Measurements from ENCODE around the gene METTL13. TPM values are rescaled to one million over a fixed set of nuclear protein-coding genes. Genes with fewer than 3 reads are reported as not detected.

Gene METTL13
- total RNA-seq, 3 donors from 2014 or later (not counting 1 experiment from before 2014, with no cell fraction given), result 12.1 to 23.3 (median 18.2) TPM

DNA sequence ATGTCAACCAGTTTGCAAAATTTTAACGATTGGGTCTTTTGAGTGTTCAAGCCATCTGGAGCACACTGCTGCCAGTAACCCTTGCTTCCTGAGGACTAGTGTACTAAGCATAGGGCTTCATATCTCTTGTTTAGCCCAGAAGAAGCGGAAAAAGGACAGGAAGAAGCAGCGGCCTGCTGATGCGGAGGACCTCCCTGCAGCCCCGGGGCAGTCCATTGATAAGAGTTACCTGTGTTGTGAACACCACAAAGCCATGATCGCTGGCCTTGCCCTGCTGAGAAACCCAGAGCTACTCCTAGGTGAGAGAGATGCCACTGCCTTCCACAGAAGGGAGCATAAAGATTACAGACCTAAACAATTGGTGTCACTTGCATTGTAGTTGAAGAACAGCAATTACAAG lies 8.9 kb downstream of the METTL13 start:
- 97% methylated on average over 6 of the region's 6 CpGs for WGBS (ENCODE audit: insufficient coverage)

DNA sequence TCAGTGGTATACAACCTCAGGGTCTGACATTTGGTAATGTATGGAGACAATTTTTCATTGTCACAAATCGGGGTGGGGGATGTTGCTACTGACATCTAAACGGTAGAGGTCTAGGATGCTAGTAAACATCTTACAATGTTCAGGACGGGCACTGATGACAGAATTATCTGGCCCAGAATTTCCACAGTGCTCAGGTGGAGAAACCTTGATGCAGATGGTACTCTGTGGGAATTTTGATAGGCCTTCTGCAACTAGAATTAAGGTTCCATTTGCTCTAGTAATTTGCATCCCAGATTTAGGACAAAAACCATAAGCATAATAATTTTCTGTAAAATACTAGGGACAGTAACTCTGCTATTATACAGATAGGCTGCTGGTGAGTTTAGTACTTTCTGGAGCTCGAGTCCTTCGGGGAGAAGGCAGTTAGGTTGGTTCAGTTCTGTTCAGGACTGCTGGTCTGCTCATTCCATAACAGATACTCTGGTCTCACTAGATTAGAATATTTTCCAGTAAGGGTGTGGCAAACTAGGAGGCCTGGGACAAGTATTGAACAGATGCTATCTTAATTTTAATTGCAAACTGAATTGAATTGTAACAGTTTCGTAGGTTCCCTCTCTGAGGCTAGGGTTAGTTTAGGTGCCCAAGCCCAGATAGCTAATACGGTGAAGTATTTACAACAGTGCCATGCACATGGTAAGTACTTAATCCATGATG lies 11.4 kb downstream of the METTL13 start:
- WGBS (ENCODE audit: insufficient coverage), result 95% methylated on average over 5 of the region's 7 CpGs
- Mint-ChIP-seq H3K4me1 (peaks cover 13 to 19% of the 10 kb centered on the region in 2 donors), H3K27ac (peak overlapping the region in 1 of 2 donors; percentile 24), H3K36me3 (peaks cover 36% of the 10 kb centered on the region), H3K9me3 (no peaks in the 10 kb centered on the region), H3K27me3 (ENCODE audit: low read depth in 2 of 2) (no peaks in the 10 kb centered on the region), H3K4me3 (no peak overlapping the region)
- Histone ChIP-seq H3K9me3 (ENCODE audit: control insufficient read depth, insufficient read depth, low read length) (no peaks in the 10 kb centered on the region), H3K4me1 (ENCODE audit: control insufficient read depth, insufficient read depth, low read length) (no peaks in the 10 kb centered on the region), H3K27ac (ENCODE audit: low read length) (no peak overlapping the region), H3K36me3 (ENCODE audit: control insufficient read depth, insufficient read depth, low read length) (peaks cover 93% of the 10 kb centered on the region), H3K27me3 (ENCODE audit: control insufficient read depth, insufficient read depth, low read length) (no peaks in the 10 kb centered on the region), H3K4me3 (ENCODE audit: low read length) (no peak overlapping the region)
- no peak for TF ChIP-seq CTCF (IDR thresholded peaks at IDR 0.05)
- no peak for ATAC-seq
- DNase-seq, result no peak
- intact Hi-C loops (cut with micrococcal nuclease), result no loop called here

More for the DNA sequence above, 8.9 kb downstream of the METTL13 start:
- H3K9me3 Mint-ChIP-seq, result no peaks in the 10 kb centered on the region
- H3K4me3 ChIP-seq (ENCODE audit: low read length), result no peak overlapping the region
- H3K4me3 Mint-ChIP-seq, result no peak overlapping the region
- no peak overlapping the region for H3K27ac ChIP-seq (ENCODE audit: low read length)
- no peaks in the 10 kb centered on the region for H3K27me3 Mint-ChIP-seq (ENCODE audit: low read depth in 2 of 2)
- H3K36me3 Mint-ChIP-seq, result peaks cover 31% of the 10 kb centered on the region
- no peak for ATAC-seq
- peak overlapping the region in 1 of 2 donors; percentile 42 for H3K27ac Mint-ChIP-seq
- H3K27me3 ChIP-seq (ENCODE audit: control insufficient read depth, insufficient read depth, low read length), result no peaks in the 10 kb centered on the region
- H3K4me1 Mint-ChIP-seq, result peaks cover 14 to 29% of the 10 kb centered on the region in 2 donors
- no peaks in the 10 kb centered on the region for H3K4me1 ChIP-seq (ENCODE audit: control insufficient read depth, insufficient read depth, low read length)
- H3K9me3 ChIP-seq (ENCODE audit: control insufficient read depth, insufficient read depth, low read length), result no peaks in the 10 kb centered on the region
- intact Hi-C loops (cut with micrococcal nuclease), result no loop called here
- peaks cover 95% of the 10 kb centered on the region for H3K36me3 ChIP-seq (ENCODE audit: control insufficient read depth, insufficient read depth, low read length)
- no peak for DNase-seq
- TF ChIP-seq CTCF (IDR thresholded peaks at IDR 0.05), result no peak

DNA sequence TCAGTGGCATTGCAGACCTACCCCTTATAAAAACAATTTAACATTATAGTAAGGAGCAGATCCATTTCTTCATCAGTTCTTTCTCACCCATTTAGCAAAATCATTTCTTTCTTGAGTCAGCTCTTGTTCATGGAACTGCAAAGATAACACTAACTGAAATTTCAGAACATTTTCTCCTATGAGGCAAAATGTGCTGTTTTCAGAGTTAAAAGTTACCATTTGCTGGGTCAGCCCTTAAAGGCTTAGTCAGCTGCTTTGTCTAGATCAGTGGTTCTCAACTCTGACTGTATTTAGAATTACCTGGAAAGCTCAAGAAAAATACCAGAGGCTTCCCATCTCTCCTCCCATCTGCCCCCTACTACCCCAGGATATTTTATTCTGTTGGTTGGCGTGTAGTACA lies 12.2 kb downstream of the METTL13 start:
- no peaks in the 10 kb centered on the region for H3K27me3 ChIP-seq (ENCODE audit: control insufficient read depth, insufficient read depth, low read length)
- WGBS (ENCODE audit: insufficient coverage), result 100% methylated on average over 1 of the region's 1 CpG
- no peak overlapping the region for H3K27ac ChIP-seq (ENCODE audit: low read length)
- ATAC-seq, result no peak
- Mint-ChIP-seq H3K36me3 (peaks cover 34% of the 10 kb centered on the region), H3K4me3 (no peak overlapping the region), H3K4me1 (peaks cover 13 to 17% of the 10 kb centered on the region in 2 donors), H3K27ac (peak overlapping the region; percentile 73 to 86), H3K27me3 (ENCODE audit: low read depth in 2 of 2) (no peaks in the 10 kb centered on the region), H3K9me3 (no peaks in the 10 kb centered on the region)
- intact Hi-C loops (cut with micrococcal nuclease), result no loop called here
- peaks cover 87% of the 10 kb centered on the region for H3K36me3 ChIP-seq (ENCODE audit: control insufficient read depth, insufficient read depth, low read length)
- H3K4me3 ChIP-seq (ENCODE audit: low read length), result no peak overlapping the region
- no peaks in the 10 kb centered on the region for H3K9me3 ChIP-seq (ENCODE audit: control insufficient read depth, insufficient read depth, low read length)
- no peaks in the 10 kb centered on the region for H3K4me1 ChIP-seq (ENCODE audit: control insufficient read depth, insufficient read depth, low read length)
- DNase-seq, result no peak
- no peak for TF ChIP-seq CTCF (IDR thresholded peaks at IDR 0.05)

DNA sequence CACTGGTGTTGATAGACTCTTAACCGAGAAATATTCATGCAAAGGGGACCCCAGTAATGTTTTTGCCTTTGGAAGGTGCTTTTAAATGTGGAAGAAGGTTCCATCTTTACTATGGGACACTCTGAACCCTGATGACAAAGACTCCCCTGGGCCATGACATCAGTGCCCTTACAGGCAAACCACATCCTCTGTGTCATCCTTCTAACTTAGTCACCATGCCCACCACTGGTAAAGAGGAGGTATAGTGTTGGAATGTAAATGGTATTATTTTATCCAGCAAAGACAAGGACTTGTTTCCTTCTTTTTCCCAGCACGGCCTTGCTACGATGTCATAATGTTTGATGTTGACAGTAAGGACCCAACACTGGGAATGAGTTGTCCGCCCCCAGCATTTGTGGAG lies 12.6 kb downstream of the METTL13 start:
- H3K9me3 Mint-ChIP-seq, result no peaks in the 10 kb centered on the region
- peak; percentile 81 to 100 (median 90) for ATAC-seq
- H3K4me1 Mint-ChIP-seq, result peaks cover 13 to 17% of the 10 kb centered on the region in 2 donors
- WGBS (ENCODE audit: insufficient coverage), result 85% methylated on average over 2 of the region's 4 CpGs
- H3K27me3 ChIP-seq (ENCODE audit: control insufficient read depth, insufficient read depth, low read length), result no peaks in the 10 kb centered on the region
- no peak for TF ChIP-seq CTCF (IDR thresholded peaks at IDR 0.05)
- peaks cover 34% of the 10 kb centered on the region for H3K36me3 Mint-ChIP-seq
- peak overlapping the region; percentile 73 to 86 for H3K27ac Mint-ChIP-seq
- H3K4me3 ChIP-seq (ENCODE audit: low read length), result no peak overlapping the region
- intact Hi-C loops (cut with micrococcal nuclease), result no loop called here
- H3K36me3 ChIP-seq (ENCODE audit: control insufficient read depth, insufficient read depth, low read length), result peaks cover 86% of the 10 kb centered on the region
- H3K9me3 ChIP-seq (ENCODE audit: control insufficient read depth, insufficient read depth, low read length), result no peaks in the 10 kb centered on the region
- no peaks in the 10 kb centered on the region for H3K4me1 ChIP-seq (ENCODE audit: control insufficient read depth, insufficient read depth, low read length)
- peak in 1 of 2 donors; percentile 26 for DNase-seq
- no peak overlapping the region for H3K27ac ChIP-seq (ENCODE audit: low read length)
- no peak overlapping the region for H3K4me3 Mint-ChIP-seq
- H3K27me3 Mint-ChIP-seq (ENCODE audit: low read depth in 2 of 2), result no peaks in the 10 kb centered on the region

All from natural killer cell (primary cell).